NCI-H1105 (cell line): Measurements from ENCODE around the gene CPT1C.

ENCODE experiments used
- DNase-seq: peaks from one replicate; lab custom pipeline; 2025; lab: John Stamatoyannopoulos, UW

Gene CPT1C

GRCh38 chr19:49681830-49682229 is 9.1 kb upstream of the CPT1C start:
- no peak for DNase-seq

GRCh38 chr19:49682274-49682673 is 8.6 kb upstream of the CPT1C start:
- DNase-seq, result no peak

- no peak for DNase-seq
Observed at GRCh38 chr19:49683814-49684250, 7.1 kb upstream of the CPT1C start.

GRCh38 chr19:49684251-49684982 is 6.5 kb upstream of the CPT1C start:
- no peak for DNase-seq

- DNase-seq, result no peak
Observed at GRCh38 chr19:49684983-49685553, 5.8 kb upstream of the CPT1C start.

- no peak for DNase-seq
Observed at GRCh38 chr19:49685845-49686332, 5.0 kb upstream of the CPT1C start.

- no peak for DNase-seq
Observed at GRCh38 chr19:49686503-49687088, 4.3 kb upstream of the CPT1C start.

- no peak for DNase-seq
Observed at GRCh38 chr19:49687150-49687549, 3.8 kb upstream of the CPT1C start.

- no peak for DNase-seq
Observed at GRCh38 chr19:49687566-49688316, 3.2 kb upstream of the CPT1C start.

GRCh38 chr19:49688531-49689132 is 2.3 kb upstream of the CPT1C start:
- no peak for DNase-seq

GRCh38 chr19:49689133-49690078 is 1.5 kb upstream of the CPT1C start, which contains the start of gene ADM5:
Gene ADM5 (plus strand): TSS chr19:49689594. CDS start chr19:49689838, 244 bp downstream.
- DNase-seq, result peak; percentile 68

GRCh38 chr19:49690079-49690655 is 749 bp upstream of the CPT1C start:
- no peak for DNase-seq

GRCh38 chr19:49691243-49692146 is 579 bp downstream of the CPT1C start:
- peak; percentile 91 for DNase-seq

GRCh38 chr19:49692147-49692506 is 1.2 kb downstream of the CPT1C start:
- no peak for DNase-seq

- DNase-seq, result no peak
Observed at GRCh38 chr19:49696115-49696514, 5.2 kb downstream of the CPT1C start.

- no peak for DNase-seq
Observed at GRCh38 chr19:49696865-49697264, 5.9 kb downstream of the CPT1C start.

- DNase-seq, result no peak
Observed at GRCh38 chr19:49699364-49699763, 8.4 kb downstream of the CPT1C start.

GRCh38 chr19:49700563-49700962 is 9.6 kb downstream of the CPT1C start:
- DNase-seq, result no peak

GRCh38 chr19:49701271-49701786 is 10.4 kb downstream of the CPT1C start:
- no peak for DNase-seq
